NCI-H1694 (cell line): ENCODE data around the gene ADAMTS19.
"Not testable (repeated sequence)": the region's sequence is repeated elsewhere in the genome, so short reads cannot be mapped to it uniquely, and the experiment has no call there.

Experiments used
- DNase-seq: peaks from one replicate; lab custom pipeline; 2025; lab: John Stamatoyannopoulos, UW

Gene ADAMTS19

DNA sequence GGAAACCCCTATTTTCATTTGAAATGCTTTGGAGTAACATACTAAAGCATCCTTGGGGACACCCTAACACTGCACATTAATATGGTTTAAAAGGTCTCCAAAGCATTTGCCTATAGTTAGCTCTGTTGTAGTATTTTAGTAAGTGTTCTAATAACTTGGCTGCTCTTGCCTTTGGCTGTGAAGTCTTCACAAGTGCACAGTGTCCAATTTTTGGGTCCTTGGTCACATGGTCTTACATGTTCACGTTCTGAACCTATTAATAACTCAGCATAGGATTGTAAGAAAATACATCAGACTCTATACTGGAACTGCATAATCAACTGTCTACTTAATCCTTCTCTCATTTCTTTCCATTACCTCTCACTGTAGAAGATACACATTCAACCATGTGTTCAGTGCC lies 17.4 kb downstream of the ADAMTS19 start:
- DNase-seq: no peak

DNA sequence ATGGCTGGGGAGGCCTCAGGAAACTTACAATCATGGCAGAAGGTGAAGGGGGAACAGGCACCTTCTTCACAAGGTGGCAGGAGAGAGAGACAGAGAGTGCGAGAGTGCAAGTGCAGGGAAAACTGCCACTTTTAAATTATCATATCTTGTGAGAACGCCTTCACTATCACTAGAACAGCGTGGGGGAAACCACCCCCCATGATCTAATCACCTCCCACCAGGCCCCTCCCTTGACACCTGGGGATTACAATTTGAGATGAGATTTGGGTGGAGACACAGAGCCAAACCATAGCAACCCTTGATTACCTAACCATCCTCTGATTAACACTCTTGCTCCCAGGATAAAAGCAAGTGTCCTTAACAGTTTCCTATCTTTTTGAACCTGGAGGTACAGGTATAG lies 21.1 kb downstream of the ADAMTS19 start:
- DNase-seq: no peak

DNA sequence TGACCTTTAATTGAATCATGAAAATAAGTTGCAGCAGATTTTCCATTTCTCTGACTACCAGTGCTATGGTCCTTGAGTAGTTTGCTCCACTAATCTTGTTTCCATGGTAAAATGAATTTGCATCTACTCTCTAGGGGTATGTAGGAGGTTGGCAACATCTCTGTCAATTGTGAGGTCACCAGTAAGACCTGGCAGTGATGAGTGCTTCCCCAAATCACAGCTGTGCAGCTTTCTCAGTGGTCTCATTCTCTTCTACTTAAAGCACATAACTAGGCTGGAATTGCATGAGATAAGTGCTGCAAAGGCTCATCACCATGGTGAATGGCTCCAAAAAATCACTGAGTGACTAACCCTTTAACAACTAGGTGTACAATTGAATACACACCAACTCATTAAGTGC lies 36.3 kb downstream of the ADAMTS19 start:
- no peak for DNase-seq

DNA sequence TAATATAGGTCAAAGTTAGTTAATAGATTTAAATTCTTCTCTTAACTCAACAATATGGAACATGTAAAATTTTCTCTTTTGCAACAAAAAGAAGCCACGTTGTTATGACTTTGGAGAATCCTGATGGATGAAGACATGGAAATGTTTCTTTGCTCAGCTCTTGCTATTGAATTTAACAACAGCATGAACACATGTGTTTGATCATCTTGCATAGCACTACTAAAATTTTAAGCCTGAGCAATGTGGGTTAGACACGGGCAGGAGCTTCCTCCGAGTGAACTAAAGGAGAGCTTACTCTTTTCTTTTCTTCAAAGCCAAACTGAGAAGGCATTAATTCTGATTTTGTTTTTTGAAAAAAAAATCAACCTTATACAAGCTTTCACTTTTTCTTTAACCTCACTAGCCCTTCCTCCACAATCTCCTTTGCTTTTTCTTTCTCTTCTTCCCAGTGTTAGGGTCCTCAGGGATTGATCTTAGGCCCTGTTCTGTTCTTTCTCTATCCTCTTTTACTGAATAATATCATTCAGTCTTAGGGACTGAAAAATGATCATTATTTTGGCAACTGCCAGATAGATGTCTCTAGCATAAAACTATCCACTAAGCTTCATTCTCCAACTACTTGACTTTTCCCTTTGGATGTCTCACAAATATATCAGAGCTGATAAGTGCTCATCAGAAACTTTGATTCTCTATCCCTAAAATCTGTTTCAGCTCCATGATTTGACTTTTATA lies 36.9 kb downstream of the ADAMTS19 start:
- no peak for DNase-seq

DNA sequence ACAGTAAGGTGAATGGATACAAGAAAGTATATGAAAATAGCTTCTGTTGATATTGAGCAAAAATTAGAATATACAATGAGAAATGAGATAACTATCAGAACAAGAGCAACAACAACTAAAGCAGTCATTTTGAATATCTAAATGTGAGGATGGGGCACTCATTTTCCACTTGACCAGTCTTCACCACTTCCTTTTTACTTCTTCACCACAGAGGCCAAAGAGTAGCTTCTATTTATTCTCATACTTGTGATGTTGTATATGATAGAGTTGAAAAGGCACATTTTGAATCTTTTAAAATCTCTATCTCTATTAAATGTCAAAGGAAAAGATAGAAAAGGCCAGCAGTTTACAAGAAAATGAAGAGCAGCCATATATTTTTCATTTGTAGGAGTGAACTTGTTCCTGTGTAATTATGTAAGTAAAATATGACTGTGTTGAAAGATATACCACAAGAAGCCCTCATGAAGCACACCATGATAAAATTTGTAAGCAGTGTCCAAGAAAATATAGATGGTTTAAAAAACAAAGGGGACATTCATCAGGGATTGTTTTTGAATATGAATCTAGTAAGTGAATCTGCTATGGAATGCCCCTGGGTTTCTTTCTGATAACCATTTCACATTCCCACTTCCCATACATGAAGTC lies 39.2 kb downstream of the ADAMTS19 start:
- no peak for DNase-seq

DNA sequence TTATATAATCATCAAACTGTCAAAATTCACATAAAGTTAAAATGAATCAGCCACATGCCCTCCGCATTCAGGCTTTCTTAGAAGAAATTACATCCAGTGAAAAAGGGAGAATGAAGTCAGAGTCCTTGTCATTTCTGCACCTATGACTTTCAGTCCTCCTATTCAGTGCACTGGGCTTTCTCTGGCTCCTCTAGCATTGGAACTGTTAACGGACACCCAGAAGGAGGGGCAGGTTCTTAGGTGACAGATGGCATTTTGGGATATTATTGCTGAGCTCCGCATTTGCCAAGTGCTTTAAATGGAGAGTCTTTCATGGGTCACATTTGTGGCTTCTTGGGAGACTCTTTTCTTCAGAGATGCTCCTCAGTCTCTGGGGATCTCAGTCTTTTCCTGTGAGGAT lies 40.0 kb downstream of the ADAMTS19 start:
- no peak for DNase-seq

DNA sequence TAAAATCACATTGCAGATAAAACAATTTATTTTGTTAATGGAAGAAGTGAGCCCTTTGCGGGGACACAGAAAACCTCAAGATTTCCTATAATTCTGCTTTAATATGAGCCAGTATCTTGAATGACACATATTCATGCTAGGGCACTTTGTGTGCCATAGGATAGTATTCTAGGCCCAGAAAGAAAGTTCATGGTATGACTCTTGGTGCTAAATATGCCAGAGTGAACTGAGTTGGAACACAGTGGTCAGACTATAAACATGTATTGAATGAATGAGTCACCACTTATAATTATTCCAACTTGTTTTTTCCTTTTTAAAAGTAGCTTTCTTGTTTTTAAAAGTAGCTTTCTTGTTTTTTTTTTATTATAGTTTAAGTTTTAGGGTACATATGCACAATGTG lies 46.0 kb downstream of the ADAMTS19 start:
- no peak for DNase-seq

DNA sequence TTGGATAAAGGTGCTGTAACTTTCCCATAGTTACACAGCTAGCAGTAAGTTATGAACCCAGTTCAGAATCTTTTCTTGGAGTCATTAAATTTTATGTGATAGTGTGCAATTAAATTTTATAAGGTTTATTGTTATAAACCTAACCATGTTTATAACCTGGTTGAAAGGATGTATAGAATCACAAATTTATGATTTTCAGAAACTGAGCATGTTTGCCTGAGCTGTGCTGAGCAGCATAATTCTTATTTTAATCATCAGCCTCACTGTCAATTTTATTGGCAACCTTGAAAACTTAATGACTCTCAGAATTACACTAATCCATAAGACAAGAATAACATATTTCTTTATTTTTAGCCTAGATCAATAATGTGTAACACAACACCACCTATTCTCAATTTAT lies 46.9 kb downstream of the ADAMTS19 start:
- no peak for DNase-seq

DNA sequence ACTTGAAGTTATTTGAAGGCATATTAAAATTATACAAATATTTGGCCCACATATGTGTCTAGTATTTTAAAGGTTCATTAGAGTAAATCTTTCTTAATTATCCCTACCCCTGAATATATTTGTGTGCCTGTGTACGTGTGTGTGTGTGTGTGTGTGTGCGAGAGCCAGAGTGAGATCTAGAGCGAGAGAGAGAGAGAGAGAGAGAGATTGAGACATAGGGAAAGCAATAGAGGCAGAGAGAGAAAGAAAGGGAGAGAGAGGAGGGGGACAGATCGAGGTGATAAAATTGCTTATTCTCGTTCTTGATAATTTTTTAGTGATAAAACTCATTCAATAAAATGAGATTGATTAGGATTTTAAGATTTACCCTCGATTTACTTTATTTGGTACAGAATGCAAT lies 47.4 kb downstream of the ADAMTS19 start:
- DNase-seq: no peak

DNA sequence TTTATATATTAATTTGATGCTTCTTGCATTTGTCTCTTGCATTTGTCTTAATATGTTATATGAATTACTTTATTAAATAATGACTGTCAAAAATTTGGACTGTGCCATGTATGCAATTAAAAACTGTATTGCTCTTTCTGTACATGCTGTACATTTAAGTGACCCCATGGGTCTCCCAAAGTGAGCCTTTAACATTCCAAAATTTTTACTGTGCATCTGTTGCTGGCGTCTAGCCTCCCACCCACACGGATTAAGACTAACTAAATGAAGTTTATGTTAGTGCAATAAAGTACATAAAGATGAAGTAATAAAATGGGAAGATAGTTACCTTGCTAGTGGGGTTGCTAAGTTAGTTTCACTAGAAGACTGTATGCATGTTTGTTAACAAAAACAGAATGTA lies 48.5 kb downstream of the ADAMTS19 start:
- DNase-seq: no peak

DNA sequence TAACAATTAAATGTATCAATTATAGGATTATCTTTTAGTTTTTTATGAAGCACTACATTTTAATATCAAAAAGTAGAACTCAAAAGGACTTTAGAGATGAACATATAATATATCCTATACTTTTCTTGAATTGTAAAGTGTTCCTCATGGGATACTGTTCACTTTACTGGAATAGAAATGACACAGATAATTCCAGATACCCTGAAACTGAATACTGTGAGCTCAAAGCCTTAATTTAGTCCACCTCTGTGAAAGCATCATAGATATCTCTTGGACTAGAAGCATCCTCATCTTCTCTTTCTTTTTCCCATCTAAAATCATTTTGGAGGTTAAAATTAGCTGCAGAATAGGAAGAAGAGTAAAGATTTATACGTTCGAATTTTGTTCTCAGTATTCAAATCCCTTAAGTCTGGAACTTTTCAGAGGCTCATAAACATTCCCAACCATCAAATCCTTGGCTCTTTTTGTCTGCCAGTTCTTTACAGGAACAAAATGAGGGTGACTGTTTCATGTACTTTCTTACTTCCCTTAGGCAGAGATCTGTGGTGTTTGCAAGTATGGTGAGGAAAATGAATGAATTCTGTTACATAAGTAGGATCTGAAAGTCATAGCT lies 49.4 kb downstream of the ADAMTS19 start:
- no peak for DNase-seq

DNA sequence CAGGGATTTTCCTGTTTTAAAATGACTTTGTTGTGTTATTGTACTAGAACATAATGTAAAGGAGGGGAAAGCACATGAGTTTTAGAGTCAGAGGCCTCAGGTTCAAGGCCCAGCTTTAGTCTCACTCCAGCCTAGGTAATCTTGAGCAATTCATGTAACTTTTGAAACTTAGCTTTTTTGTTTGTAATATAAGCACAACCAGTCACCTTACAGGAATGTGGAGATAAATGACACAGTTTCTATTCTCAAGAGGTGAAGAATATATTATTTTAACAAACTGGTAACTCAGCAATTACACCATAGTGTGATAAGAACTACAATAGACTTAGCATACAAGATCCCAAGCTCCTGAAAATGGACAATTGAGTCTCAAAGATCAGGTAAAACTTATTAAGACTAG lies 51.2 kb downstream of the ADAMTS19 start:
- DNase-seq: no peak

DNA sequence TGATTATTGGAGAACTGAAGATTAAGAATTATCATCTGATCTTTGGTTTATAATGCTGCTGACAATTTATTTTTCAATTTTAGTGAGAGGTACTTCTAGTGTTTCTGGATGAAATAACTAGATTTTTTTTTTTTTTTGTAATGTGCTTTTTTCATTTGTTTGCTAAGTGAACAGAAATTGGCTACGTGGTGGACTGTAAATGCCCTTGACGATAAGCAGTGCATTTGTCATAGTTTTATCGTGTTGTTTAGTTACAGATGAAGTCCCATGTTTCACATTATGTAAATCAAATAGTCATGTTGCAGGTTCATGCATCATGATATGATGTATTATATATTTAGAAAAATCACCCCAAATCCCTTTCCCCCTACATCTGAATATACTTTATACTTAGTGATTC lies 81.0 kb downstream of the ADAMTS19 start:
- DNase-seq: no peak

DNA sequence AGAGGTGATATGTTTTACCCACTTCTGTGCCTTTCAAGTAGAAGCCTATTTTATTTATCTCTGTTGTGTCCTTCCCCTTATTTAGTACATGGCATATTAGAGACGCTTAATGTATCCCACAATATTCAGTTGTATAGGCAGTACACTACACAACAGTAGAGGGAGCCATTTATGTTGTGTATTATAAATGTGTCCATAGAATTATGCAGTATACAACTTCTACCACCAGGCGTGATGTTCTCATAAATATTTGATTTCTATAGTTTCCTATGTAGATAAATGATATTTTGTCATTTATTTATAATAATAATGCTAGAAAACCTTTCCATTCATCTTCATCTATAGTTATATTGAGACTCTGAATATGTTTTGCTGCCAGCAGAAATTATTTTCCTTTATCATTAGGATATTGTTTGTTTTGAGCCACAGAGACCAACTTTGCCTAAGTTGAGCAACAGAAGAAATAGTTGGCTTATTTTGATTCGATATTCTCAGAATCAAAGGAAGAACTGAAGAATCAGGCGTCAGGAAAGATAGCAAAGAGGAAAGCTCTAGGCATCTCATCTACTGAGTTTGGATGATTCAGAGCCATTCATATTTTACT lies 81.7 kb downstream of the ADAMTS19 start:
- DNase-seq: peak; percentile 5

DNA sequence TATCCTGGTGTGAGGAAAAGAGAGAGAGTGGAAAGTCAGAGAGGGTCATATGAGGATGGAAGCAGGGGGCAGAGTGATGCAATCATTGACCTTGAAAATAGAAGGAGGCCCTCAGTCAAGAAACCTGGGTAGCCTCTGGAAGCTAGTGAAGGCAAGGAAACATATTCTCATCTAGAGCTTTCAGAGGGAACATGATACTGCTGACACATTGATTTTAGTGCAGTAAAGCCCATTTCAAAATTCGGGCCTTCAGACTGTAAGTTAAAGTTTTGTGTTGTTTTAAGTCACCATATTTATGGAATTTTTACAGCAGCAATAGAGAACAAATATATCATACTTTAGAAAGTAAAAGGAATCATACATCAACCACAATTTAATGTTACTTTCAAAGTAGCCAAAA lies 87.0 kb downstream of the ADAMTS19 start:
- DNase-seq: no peak

DNA sequence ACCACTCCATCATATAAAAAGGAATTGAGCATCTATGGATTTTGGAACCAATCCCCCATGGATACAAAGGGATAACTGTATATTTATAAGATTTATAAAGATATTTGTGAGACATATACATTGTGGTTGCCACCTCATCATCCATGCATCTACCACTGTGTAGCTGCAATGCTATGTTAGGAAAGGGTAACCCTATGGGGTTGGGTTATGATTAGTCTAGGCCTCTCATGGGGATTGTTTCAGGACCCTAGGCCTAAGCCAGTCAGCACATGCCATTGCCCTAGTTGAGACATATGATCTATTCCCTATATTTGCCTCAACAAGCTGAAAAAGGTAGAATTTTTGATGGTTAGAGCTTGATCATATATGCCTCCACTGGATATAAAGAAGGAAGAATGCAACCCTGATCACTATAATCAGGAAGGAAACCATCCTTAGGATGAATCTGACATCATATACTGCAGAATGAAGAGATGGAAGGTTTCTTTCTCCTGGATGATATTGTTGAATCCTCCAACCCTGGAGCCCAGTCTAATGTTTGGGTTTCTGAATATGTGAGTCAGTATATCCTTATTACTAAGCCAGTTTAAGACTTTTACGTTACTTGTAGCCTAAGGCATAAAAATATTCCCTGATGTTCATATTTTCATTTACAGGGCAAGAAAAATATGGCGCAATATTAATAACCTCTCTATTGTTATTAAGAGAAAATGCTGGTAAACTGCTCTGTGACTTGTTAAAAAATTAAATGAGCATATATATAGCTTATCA lies 94.2 kb downstream of the ADAMTS19 start:
- DNase-seq: no peak

DNA sequence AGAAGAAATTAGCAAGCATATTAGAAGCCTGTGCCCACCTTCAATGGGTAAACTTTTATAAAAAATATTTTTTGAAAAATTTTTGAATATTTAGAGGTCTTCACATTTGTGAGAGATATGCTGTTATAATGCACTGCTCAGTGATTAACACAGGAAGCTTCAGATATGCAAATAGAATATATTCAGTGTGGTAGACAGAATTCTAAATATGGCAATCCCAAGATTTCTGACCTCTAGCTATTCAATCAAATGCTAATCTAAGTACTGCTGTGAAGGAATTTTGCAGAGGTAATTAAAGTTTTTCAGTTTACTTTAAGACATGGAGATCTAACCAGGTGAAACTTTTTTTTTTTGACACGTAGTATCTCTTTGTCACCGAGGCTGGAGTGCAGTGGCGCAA lies 103.5 kb downstream of the ADAMTS19 start:
- no peak for DNase-seq

DNA sequence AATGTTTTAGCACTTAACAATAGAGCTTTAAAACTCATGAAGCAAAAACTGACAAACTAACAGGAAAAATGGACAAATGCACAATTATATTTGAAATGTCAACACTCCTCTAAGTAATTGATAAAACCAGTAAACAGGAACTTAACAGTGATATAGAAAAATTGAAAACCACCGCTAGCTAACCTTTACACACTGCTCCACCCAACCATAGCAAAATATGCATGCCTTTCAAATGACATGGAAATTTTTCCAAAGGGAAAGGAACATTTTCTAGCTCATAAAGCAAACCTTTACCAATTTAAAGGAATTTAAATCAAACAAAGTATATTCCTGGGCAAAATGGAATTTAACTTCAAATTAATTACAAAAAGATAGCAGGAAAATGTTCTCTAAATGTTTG lies 109.2 kb downstream of the ADAMTS19 start:
- DNase-seq: no peak

DNA sequence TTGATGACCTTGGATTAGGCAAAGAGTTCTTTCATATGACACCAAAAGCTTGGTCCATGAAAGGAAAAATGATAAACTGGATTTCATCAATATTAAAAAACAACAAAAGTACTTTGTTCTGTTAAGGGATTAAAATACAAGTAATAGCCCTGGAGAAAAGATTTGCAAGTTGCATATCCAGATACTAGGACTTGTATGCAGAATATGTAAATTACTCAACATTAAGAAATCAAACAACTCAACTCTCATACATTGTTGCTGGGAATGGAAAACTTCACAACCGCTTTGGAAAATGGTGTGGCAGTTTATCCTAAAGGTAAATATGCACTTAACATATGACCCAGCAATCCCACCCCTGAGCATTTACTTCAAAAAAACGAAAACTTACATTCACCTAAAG lies 112.0 kb downstream of the ADAMTS19 start:
- DNase-seq: no peak

DNA sequence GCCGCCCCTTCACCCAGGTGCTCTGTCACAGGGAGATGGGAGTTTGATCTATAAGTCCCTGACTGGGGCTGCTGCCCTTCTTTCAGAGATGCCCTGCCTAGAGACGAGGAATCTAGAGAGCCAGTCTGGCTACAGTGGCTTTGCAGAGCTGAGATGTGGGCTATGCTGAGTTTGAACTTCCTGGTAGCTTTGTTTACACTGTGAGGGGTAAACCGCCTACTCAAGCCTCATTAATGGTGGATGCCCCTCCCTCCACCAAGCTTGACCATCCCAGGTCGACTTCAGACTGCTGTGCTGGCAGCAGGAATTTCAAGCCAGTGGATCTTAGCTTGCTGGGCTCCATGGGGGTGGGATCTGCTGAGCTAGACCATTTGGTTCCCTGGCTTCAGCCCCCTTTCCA lies 124.4 kb downstream of the ADAMTS19 start:
- not testable (repeated sequence) for DNase-seq

DNA sequence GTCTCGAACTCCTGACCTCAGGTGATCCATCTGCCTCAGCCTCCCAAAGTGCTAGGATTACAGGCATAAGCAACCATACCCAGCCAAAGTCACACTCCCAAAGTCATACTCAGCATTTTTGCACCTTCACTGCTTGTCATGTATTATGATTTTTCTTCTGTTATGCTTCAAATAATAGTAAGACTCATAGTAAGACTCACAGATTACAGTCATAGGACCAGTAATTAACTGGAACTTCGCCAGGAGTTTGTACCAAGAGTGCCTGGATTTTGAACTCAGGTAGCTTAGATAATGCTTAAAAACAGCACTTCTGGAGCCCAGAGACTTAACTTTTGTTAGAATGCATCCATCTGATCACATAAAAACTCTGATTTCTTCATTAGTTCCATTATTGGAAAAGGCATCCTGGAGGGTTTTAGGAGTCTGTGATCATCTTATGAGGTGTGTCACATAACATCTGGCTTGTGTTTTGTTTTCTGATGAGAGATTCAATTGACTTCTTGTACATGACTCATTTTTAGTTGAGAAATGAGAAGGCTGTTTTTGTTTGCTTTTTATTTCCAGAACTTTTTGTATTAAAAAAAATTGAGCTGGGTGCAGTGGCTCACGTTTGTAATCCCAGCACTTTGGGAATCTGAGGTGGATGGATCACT lies 131.5 kb downstream of the ADAMTS19 start:
- no peak for DNase-seq

DNA sequence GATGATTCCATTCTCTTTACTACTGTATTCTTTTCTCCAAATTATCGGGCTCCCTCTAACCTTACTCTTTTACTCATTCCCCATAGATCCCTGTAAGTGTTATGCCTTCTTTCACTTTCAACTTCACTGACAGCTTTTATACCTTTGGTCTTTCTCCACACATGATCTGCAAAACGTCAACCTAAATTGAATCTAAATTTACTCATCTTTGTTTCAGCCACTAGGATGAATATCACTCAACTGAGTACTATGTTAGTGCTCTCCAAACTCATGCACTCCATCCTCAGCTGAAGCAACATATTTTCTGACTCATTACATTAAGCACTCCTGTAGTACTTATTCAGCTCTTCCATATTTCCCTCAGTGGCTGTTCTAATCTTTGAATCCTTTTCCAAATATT lies 133.4 kb downstream of the ADAMTS19 start:
- no peak for DNase-seq
